Astrocyte (in vitro differentiated cells and primary cell): ENCODE measurements around the gene SORBS2. TPM values are rescaled to one million over a fixed set of nuclear protein-coding genes. Genes with fewer than 3 reads are reported as not detected.

Source experiments
- DNase-seq: peaks from one replicate; pipeline ENCODE4 v3.0.0-alpha.2; 2010; ENCODE audit warnings: low read depth
- FAIRE-seq: peaks from 2 replicates; lab custom pipeline; 2011; peaks lifted over from hg19 to GRCh38; lab: Jason Lieb, UNC
- H2AFZ ChIP-seq: 2 replicates; pipeline ENCODE4 v1.6.0; 2012; ENCODE audit warnings: low read depth, low read length, inconsistent platforms
- H3K27ac ChIP-seq: 2 replicates; pipeline ENCODE4 v1.5.1; 2011; ENCODE audit warnings: low read depth, low read length, inconsistent platforms
- H3K27me3 ChIP-seq: 2 replicates; pipeline ENCODE4 v1.6.0; 2011; ENCODE audit warnings: low read length, inconsistent platforms; ENCODE audit not compliant: insufficient read depth
- H3K36me3 ChIP-seq: 2 replicates; pipeline ENCODE4 v1.5.1; 2011; ENCODE audit warnings: low read length, inconsistent platforms; ENCODE audit not compliant: insufficient read depth
- H3K4me1 ChIP-seq: 2 replicates; pipeline ENCODE4 v1.5.1; 2011; ENCODE audit warnings: low read length, inconsistent platforms; ENCODE audit not compliant: insufficient read depth
- H3K4me2 ChIP-seq: 2 replicates; pipeline ENCODE4 v1.6.0; 2012; ENCODE audit warnings: low read length, inconsistent platforms
- H3K4me3 ChIP-seq: 2 replicates; pipeline ENCODE4 v1.5.1; 2011; ENCODE audit warnings: low read depth, mild to moderate bottlenecking, low read length, inconsistent platforms; ENCODE audit not compliant: insufficient read depth
- H3K79me2 ChIP-seq: 2 replicates; pipeline ENCODE4 v1.6.0; 2012; ENCODE audit warnings: mild to moderate bottlenecking, low read length, inconsistent platforms; ENCODE audit not compliant: insufficient read depth
- H3K9ac ChIP-seq: 2 replicates; pipeline ENCODE4 v1.6.0; 2012; ENCODE audit warnings: mild to moderate bottlenecking, low read length, inconsistent platforms
- H3K9me3 ChIP-seq: 2 replicates; pipeline ENCODE4 v1.5.1; 2012; ENCODE audit warnings: low read depth, mild to moderate bottlenecking, low read length, inconsistent platforms; ENCODE audit not compliant: insufficient read depth
- H4K20me1 ChIP-seq: 2 replicates; pipeline ENCODE4 v1.6.0; 2012; ENCODE audit warnings: low read length, inconsistent platforms; ENCODE audit not compliant: insufficient read depth
- H3K27ac Mint-ChIP-seq: one replicate; pipeline ENCODE4 v1.8.0; 2021; ENCODE audit warnings: mild to moderate bottlenecking, mixed read lengths; ENCODE audit not compliant: unreplicated experiment
- H3K27me3 Mint-ChIP-seq: one replicate; pipeline ENCODE4 v1.8.0; 2021; ENCODE audit warnings: low read depth, mixed read lengths; ENCODE audit not compliant: unreplicated experiment
- H3K36me3 Mint-ChIP-seq: one replicate; pipeline ENCODE4 v1.8.0; 2021; ENCODE audit warnings: low read depth, mixed read lengths; ENCODE audit not compliant: unreplicated experiment
- H3K4me1 Mint-ChIP-seq: one replicate; pipeline ENCODE4 v1.8.0; 2021; ENCODE audit warnings: low read depth, mixed read lengths; ENCODE audit not compliant: unreplicated experiment
- H3K4me3 Mint-ChIP-seq: one replicate; pipeline ENCODE4 v1.8.0; 2021; ENCODE audit warnings: mild to moderate bottlenecking, moderate library complexity, mixed read lengths; ENCODE audit not compliant: unreplicated experiment
- H3K9me3 Mint-ChIP-seq: one replicate; pipeline ENCODE4 v1.8.0; 2021; ENCODE audit warnings: mild to moderate bottlenecking, mixed read lengths; ENCODE audit not compliant: unreplicated experiment
- CTCF ChIP-seq: IDR thresholded peaks from 2 replicates; pipeline ENCODE4 v1.5.1; 2011; ENCODE audit warnings: low read depth, mild to moderate bottlenecking, inconsistent platforms, low read length, moderate library complexity; ENCODE audit not compliant: insufficient read depth
- EZH2 ChIP-seq: IDR thresholded peaks from 2 replicates; pipeline ENCODE4 v1.6.1; 2012; ENCODE audit warnings: mild to moderate bottlenecking, low read length, inconsistent platforms; ENCODE audit not compliant: insufficient read depth
- total RNA-seq: library from RNA; stranded (reverse); gene quantifications from 2 replicates; pipeline ENCODE4 v1.2.1, GENCODE V29; 2021

Gene SORBS2
- total RNA-seq, 1 donor from 2014 or later: 97.4 TPM

- no peak overlapping the region for H3K4me3 ChIP-seq
- Mint-ChIP-seq H3K36me3 (no peaks in the 10 kb centered on the region), H3K27me3 (no peaks in the 10 kb centered on the region), H3K27ac (no peak overlapping the region), H3K4me3 (no peak overlapping the region), H3K4me1 (peaks cover 20% of the 10 kb centered on the region), H3K9me3 (no peaks in the 10 kb centered on the region)
- H3K4me1 ChIP-seq: no peaks in the 10 kb centered on the region
- no peak for FAIRE-seq
- H3K9me3 ChIP-seq: no peaks in the 10 kb centered on the region
- no peaks in the 10 kb centered on the region for H3K27me3 ChIP-seq
- H3K4me2 ChIP-seq: no peak overlapping the region
- H3K9ac ChIP-seq: no peak overlapping the region
- H2AFZ ChIP-seq: no peak overlapping the region
- H4K20me1 ChIP-seq: no peaks in the 10 kb centered on the region
- no peak for DNase-seq
- no peak overlapping the region for H3K27ac ChIP-seq
- H3K79me2 ChIP-seq: no peaks in the 10 kb centered on the region
- TF ChIP-seq CTCF: no peak
- TF ChIP-seq EZH2: no peak
- no peaks in the 10 kb centered on the region for H3K36me3 ChIP-seq
Measured at GRCh38 chr4:185805979-185806378, 6.0 kb downstream of the SORBS2 start.

- no peaks in the 10 kb centered on the region for H4K20me1 ChIP-seq
- H3K4me1 ChIP-seq: no peaks in the 10 kb centered on the region
- no peak for DNase-seq
- H3K27ac ChIP-seq: no peak overlapping the region
- no peak overlapping the region for H3K9ac ChIP-seq
- no peak overlapping the region for H3K4me3 Mint-ChIP-seq
- peaks cover 16% of the 10 kb centered on the region for H3K4me1 Mint-ChIP-seq
- no peak overlapping the region for H3K4me3 ChIP-seq
- no peaks in the 10 kb centered on the region for H3K36me3 Mint-ChIP-seq
- H3K4me2 ChIP-seq: no peak overlapping the region
- H3K27ac Mint-ChIP-seq: no peak overlapping the region
- H3K79me2 ChIP-seq: no peaks in the 10 kb centered on the region
- H3K36me3 ChIP-seq: no peaks in the 10 kb centered on the region
- H3K27me3 Mint-ChIP-seq: no peaks in the 10 kb centered on the region
- no peak for FAIRE-seq
- no peaks in the 10 kb centered on the region for H3K27me3 ChIP-seq
- no peaks in the 10 kb centered on the region for H3K9me3 Mint-ChIP-seq
- no peak overlapping the region for H2AFZ ChIP-seq
- H3K9me3 ChIP-seq: no peaks in the 10 kb centered on the region
- no peak for TF ChIP-seq EZH2
- no peak for TF ChIP-seq CTCF
Measured at GRCh38 chr4:185805262-185805802, 6.7 kb downstream of the SORBS2 start.

- H3K4me2 ChIP-seq: no peak overlapping the region
- H3K4me1 ChIP-seq: no peaks in the 10 kb centered on the region
- H3K27ac ChIP-seq: no peak overlapping the region
- no peak overlapping the region for H3K4me3 ChIP-seq
- TF ChIP-seq CTCF: no peak
- TF ChIP-seq EZH2: no peak
- H3K4me1 Mint-ChIP-seq: peaks cover 4% of the 10 kb centered on the region
- H3K9me3 ChIP-seq: no peaks in the 10 kb centered on the region
- H3K79me2 ChIP-seq: no peaks in the 10 kb centered on the region
- H3K9me3 Mint-ChIP-seq: no peaks in the 10 kb centered on the region
- no peak overlapping the region for H2AFZ ChIP-seq
- no peak for FAIRE-seq
- no peak overlapping the region for H3K27ac Mint-ChIP-seq
- no peak for DNase-seq
- no peaks in the 10 kb centered on the region for H3K27me3 ChIP-seq
- no peaks in the 10 kb centered on the region for H3K36me3 ChIP-seq
- no peaks in the 10 kb centered on the region for H3K27me3 Mint-ChIP-seq
- H3K4me3 Mint-ChIP-seq: no peak overlapping the region
- no peak overlapping the region for H3K9ac ChIP-seq
- H4K20me1 ChIP-seq: no peaks in the 10 kb centered on the region
- H3K36me3 Mint-ChIP-seq: no peaks in the 10 kb centered on the region
Measured at GRCh38 chr4:185803022-185803421, 9.0 kb downstream of the SORBS2 start.
